Urothelium cell line (cell line): ENCODE data around the gene B9D1.
A peak's percentile ranks its signal among the peaks of the same experiment; 100 is the strongest.

ENCODE experiments used
- DNase-seq: peaks from one replicate; pipeline ENCODE4 v3.0.0; 2011; ENCODE audit warnings: low spot score, mixed read lengths
- FAIRE-seq: peaks from 2 replicates; lab custom pipeline; 2011; peaks lifted over from hg19 to GRCh38; lab: Jason Lieb, UNC

The B9D1 gene, protein sequence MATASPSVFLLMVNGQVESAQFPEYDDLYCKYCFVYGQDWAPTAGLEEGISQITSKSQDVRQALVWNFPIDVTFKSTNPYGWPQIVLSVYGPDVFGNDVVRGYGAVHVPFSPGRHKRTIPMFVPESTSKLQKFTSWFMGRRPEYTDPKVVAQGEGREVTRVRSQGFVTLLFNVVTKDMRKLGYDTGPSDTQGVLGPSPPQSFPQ

DNA sequence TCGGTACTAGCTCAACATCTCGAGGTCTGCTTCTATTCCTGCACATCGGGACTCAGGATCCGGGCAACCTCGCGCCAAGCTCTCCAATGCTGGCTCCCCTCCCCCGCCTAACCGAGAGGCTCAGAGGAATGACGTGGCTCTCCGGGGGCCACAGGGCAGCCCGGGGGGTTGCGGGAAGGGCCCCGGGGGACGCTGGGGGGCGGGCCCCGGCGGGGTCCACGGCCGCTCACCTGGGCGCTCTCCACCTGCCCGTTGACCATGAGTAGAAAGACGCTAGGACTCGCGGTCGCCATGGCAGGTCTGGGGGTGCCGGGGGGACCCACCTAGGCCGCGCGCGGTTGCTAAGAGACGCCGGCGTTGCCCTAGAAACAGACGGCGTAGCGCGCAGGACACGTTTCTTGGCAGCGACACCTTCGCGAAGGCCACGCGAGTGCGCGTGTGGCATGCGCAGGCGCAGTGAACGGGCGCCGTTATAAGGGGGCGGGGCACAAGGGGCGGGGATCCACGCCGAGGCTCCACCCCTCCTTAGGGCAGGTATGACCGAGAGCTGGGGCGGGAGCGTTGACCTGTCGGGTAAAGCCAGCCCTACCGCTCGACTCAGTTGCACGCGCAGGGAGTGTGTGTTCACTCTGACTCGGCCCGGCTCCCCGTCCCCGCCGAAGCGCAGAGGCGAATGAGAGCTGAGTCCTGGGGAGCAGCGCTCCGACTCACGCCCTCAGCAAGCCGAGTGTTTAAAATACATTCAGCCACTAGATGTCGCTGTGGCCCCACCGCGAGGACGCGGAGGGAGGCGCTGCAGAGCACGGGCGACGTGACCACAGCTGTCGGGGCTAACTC is at the start of gene B9D1:
B9D1 (minus strand) TSS at position 447 of the 837 bp plus-strand sequence; CDS start at position 293, 154 bp downstream.
- peak; percentile 97 for DNase-seq

DNA sequence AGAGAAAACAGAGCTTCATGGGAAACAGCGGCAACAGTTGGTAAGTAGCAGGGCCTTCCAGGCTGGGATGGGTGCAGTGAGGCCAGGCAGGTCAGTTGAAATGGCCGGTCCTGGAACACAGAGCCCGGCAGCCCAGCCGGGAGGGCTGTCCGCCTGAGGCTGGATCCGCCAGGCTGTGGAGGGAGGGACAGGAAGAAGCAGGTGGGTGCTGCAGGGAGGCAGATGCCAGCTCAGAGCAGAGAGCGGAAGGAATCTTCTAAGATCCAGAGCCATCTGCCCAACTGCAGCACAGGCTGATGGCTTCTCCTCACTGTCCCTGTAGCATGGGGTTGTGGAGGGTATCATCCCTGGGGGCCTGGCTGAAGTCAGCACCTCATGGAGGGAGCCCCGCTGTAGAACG is 49.1 kb upstream of the B9D1 start:
- FAIRE-seq (no peak), DNase-seq (no peak)

More for the DNA sequence above, at the start of gene B9D1:
- FAIRE-seq: peak; percentile 59

DNA sequence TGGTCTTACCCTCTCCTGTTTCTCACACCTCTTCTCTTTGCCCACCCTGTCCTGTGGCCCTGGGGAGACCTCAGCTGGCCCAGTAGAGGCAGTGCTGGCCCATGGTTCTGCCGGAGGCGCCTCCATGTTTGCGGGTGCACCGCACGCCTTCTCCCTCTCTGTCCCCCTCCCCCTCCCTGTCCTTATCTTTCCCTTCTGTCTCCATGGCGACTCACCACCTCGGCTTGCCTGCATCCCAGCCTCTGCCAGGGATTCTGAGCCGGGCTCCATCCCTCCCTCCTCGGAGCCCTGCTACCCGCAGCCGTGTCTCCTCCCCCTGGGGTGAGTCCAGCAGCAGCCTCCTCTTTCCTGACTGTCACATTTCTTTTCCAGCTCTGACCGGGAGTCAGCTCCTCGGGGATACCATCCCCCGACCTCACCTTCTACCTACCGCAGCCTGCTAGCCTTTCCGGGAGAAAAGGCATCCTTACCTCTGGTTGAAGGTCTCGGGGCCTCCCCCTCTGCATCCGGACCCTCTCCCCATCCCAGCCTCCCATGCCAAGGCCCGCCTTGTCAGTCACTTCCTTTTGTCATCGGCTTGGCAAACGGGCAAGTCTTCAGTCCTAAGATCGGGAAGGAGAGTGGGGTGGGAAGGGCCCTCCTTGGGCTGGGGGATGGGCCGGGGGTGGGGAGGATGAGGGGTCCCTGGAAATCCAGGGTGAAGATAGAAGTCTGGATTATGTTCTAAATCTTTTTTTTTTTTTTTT is 48.5 kb upstream of the B9D1 start, which contains the start of gene RNF112:
RNF112 (plus strand) TSS at position 358 of the 746 bp plus-strand sequence; CDS start at position 535, 177 bp downstream.
- DNase-seq (no peak), FAIRE-seq (no peak)

DNA sequence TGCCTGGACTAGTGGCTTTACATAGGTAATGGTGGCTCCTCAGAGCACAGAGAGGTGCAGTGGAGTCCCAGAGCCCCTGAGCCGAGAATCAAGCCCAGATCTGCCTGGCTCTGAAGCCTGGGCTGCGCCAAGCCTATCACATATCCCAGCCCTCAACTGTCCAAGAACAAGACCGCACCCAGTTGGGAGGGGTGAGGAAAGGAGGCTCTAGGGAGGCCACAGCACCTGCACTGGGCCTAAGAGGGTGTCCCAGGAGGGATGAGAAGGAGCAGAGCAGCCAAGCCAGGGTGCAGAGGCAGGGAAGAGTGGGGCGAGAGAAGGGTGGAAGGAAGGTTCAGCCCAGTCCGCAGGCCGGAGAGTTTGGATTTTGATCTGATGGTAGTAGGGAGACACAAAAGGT is 47.6 kb upstream of the B9D1 start:
- DNase-seq (no peak), FAIRE-seq (no peak)

DNA sequence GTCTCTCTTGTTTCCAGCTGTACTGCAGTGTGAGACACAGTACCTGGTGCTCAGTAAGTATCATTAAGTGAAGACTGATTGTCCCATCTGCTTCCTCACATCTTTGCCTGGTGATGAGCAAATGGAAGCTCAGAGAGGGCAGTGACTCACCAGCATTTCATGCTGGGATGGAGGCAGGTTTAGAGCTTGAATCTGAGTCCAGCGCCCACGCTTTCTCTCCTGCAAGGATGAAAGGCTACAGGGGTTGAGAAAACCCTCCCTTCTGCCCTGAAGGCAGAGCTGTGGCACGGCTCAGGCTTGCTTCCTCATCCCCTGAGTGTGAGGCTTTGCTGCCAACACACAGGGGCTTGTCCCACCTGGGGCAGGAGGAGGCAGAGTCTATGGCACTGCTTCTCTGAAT is 47.0 kb upstream of the B9D1 start:
- FAIRE-seq (no peak), DNase-seq (peak; percentile 25)

DNA sequence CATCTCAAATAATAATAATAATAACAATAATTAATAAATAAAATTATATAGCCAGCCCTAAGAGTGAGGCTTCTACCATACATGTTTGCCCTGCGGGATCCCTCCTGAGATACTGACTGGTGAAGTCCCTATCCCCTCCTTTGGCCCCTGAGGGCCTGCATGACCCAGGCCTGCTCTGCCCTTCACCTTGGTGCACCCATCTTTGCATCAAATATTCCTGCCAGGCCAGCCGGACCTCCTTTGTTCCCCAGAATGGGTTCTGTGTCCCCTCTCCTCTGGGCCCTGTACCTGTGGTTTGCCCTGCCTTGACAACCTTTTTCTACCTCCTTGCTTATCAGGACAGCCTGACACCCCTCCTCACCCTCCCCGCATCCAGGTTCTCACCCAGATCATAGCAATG is 46.5 kb upstream of the B9D1 start:
- no peak for DNase-seq
- no peak for FAIRE-seq

DNA sequence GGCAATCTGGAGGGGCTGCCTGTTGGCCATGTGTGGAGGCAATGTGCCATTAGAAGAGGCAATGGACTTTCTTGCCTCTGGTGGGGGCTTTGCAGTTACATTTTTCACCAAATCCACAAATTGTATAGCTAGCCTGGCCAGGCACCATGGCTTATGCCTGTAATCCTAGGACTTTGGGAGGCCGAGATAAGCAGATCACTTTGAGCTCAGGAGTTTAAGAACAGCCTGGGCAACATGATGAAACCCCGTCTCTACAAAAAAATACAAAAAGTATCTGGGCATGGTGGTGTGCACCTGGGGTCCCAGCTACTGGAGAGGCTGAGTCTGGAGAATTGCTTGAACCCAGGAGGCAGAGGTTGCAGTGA is 45.8 kb upstream of the B9D1 start:
- no peak for FAIRE-seq
- no peak for DNase-seq

DNA sequence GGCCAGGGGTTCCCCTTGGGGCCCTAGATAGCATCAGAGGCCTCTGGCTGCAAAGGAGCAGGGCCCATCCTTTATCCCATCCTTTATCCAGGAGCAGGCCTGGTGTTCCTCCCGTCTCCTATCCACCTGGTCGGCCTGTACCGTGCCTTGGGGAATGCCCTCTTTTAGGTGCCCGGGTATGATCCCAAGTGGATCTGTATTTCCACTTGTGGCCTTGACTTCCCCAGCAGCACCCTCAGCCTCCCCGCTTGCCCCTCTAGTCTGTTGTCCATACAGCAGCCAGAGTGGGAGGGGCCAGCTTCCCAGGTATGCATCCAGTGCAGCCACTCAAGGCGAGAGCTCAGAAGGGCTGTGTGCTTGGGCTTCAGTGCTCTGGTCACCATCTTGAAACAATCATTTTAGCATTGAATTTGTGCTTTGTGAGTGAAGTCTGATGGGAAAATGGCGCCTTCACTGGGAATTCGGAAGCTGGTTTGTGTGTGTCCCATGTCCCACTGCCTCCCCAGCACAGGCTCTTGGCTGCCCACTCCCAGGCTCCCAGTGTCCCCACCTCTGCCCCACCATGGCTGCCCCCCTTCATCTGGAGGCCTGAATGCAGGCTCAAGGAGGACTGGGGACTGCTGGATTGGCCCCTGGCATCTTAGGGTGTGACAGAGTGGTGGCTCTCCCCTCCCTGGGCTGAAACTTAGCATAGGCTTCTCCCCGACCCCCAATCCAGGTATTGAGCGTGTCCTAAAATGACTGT is 45.2 kb upstream of the B9D1 start:
- DNase-seq (no peak), FAIRE-seq (no peak)

DNA sequence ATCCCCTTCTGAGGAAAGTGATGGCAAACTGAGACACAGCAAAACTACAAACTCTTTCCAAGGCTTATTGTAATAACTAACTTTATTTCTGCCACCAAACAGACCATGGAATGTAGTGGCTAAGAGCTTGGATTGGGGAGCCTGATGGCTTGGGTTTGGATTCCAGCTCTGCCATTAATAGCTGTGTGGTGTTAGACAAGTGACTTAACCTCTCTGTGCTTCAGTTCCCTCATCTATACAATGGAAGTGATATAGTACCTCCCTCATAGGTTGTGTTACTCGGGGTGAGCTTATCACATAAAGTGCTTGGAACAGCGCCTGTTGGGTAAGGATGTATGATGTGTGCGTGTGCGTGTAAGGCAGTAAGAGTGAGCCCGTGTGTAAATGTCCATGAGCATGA is 42.6 kb upstream of the B9D1 start:
- no peak for FAIRE-seq

DNA sequence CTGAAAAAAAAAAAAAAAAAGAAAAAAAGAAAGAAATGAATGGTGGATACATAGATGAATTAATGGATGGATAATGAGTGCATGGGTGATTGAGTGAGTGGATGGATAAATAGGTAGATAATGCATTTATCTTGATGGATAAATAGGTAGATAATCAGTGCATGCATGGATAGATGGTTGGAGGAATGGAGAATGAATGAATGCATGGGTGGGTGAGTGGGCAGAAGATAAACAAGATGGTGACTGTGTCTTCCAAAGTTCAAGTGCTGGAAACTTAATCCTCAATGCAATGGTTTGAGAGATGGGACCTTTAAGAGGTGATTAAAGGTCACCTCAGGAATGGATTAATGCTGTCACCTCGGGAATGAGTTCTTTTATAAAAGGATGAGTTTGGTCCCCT is 41.7 kb upstream of the B9D1 start:
- FAIRE-seq (no peak), DNase-seq (no peak)

More for the DNA sequence above, 42.6 kb upstream of the B9D1 start:
- no peak for DNase-seq

DNA sequence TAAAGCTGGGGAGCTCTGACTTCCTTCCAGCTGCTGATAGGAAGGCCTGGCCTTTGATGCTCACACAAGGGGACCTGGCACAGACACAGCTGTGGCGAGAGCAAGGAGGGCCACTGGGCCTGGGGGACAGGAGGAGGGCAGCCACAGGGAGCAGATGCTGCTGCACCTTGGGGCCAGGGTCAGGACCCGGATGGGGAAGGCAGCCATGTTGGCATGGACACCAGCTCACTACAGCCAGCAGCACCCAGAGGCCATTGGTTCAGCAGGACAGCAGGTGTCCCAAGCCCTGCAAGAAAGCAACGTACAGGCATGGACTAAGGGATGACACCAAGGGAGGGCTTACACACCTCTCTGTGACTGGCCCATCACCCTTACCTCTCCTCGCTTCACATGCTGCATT is 40.5 kb upstream of the B9D1 start:
- FAIRE-seq (no peak), DNase-seq (no peak)

DNA sequence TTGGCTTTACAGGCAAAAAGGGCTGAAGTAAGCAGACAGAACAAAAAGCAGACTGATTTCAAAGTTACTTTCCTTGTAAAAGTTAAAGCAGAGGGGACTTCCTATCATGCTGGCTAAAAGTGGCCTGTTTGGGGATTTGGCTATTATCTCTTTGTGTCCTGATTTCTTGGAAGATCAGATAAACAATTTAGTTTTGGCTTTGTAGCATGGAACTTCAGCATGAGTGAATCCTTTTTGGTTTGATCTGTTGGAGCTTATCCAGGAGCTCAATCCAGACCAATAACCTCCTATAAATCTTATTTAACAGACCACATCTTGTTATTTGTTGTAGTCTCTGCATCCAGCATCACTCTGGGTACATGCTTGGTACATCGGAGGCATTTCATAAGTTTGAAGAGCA is 39.6 kb upstream of the B9D1 start:
- DNase-seq (no peak), FAIRE-seq (no peak)

DNA sequence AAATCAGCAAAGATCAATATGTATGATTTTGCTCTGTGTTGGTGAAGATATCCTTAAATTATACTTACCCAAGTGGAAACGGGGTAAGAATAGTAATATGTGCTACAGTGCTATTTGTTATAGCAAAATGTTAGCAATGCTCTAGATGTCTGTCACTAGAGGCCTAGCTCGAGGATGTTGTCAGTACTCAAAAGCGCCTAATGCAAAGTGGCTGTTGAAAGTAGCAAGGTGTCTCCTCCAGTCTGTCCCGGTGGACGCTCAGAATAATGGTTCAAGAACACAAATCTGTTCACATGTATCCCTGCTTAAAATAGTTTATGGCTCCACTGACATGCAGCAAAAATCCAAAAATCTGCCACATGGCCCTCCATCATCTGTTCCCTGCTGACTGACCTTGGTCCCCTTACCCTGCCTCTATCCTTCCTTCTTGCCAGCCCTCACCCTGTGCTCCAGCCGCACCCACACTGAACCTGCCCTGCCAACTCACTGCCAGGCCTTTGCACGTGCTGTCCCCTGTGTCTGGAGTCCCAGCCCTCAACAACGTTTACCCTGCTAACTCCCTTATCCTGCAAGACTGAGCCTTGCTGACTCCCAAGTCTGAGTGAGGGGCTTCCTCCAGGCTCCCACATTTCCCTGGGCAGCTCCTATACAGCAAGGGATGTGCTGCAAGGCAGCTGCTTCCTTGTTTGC is 38.9 kb upstream of the B9D1 start:
- FAIRE-seq (no peak), DNase-seq (no peak)

DNA sequence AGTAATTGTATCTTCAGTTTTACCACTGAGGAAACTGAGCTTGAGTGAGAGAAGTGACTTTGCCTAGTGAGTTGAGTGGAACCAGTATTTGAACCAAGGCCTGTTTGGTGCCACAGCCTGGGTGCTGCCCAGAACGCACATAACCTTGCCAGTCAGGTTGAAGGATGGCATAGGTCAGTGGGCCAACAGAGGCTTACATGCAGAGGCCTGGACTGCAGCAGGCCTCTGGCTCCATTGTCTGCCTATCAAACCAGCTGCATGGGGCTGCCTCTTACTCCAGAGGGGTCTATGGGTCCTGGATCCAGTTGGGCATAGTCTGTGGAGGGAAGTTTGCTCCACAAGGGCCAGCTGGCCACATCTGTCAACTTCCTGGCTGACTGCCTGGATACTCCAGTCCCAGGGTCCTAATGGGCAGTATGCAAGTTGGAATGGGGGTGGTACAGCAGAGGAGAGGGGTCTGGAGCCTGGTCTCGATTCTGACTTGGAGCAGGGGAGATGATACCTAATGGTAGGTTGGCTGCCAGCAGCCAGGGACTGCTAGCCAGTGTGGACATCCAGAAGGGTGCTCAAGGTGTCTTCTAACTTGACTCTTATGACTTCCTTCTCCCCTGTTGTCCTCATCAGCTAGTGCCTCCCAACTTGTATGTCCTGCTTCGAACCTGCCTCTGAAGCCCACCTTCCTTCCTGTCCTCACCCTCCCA is 37.4 kb upstream of the B9D1 start:
- FAIRE-seq (no peak), DNase-seq (no peak)

DNA sequence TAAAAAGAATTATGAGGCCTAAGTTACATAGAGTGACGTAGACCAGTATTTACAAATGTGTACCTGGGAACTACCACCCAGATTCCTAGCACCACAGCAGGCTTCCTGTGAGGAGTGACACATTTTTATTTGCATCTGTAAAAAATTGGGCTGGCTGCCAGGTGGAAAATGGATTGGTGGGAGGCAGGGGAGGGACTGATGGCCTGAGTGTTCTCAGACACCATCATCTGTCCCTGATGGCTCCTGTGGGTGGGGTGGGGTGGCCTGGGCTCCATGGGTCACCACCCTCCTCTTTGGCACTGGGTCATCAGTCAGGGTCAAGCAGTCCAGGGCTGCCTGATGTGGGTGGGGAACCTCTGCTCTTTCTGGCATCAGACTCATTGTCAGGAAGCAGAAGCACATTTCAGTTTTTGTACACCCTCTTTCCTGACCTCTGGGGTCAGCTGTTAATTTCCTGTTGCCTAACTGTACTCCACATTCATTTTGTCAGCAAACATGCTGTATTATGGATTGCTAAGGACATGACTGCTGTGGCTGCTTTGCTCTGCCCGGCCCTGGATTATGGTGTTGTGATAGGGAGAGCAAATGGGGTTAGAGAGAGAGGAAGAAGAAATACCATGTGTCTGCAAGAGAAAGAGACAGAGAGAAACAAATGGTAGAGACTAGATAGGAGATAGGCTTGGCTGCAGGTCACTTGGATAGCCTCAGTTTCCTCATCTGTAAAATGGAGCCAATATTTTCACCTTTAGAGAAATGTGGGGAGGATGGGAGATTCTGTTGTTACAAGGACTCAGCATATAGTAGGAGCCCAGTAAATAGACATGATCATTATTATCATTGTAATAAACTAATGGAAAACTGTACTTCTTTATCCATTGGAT is 36.0 kb upstream of the B9D1 start:
- no peak for FAIRE-seq
- DNase-seq: no peak

DNA sequence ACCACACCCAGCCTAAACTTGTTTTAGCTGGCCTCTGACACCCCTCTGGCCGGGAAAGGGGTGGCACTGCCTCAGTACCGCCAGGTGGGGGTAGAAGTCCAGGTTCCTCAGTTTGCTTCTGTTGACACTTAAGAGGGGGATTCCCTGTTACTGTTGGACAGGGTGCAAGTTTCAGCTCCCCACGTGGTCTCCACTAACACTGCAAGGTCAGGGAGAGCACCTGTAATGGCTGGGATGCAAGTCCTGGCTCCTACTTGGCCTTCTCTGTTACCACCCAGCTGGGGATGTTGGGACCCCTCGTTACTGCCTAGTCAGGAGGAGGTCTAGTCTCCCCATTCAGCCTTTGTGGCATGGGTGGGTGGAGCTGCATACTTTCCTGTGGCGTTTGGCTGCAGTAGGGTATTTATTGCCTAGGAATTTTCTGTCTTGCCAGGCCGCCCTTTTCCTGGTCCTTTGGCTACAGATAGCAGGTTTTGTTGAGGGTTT is 35.1 kb upstream of the B9D1 start:
- no peak for DNase-seq
- no peak for FAIRE-seq

DNA sequence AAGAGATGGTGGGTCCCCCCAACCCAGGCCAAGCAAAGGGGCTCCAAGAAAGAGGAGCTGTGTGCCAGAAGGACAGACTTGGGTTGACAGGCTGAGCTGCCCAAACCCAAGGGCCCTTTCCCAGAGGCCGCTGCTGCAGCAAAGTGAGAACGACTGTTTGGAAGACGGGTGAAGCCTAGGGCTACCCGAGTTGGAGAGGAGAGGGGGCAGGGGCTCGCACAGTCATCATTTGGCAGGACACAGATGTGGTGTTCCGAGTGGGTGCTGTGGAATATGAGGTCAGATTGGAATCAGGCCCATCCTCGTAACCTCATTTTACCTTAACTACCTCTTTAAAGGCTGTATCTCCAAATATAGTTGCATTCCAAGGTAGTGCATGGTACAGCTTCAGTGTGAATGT is 29.8 kb upstream of the B9D1 start:
- FAIRE-seq (no peak), DNase-seq (no peak)

DNA sequence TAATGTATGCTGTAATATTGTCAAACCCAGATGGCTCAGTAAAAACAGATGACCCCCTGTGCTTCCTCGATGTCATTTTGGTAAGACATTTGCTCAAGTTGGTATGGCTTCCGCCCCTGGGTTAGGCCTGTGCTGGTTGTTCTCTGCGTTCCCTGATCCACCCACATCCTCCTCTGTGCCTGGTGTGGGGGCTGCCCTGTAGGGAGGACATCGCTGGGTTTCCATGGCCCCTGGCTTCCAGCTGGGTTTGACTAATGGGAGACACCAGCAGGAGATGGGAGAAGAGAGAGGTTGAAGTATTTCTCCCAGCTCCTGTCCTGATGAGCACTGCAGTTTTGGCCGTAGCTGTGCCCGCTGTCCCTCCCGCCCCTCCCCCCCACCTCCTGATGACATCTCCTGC is 28.9 kb upstream of the B9D1 start:
- FAIRE-seq (no peak), DNase-seq (no peak)

DNA sequence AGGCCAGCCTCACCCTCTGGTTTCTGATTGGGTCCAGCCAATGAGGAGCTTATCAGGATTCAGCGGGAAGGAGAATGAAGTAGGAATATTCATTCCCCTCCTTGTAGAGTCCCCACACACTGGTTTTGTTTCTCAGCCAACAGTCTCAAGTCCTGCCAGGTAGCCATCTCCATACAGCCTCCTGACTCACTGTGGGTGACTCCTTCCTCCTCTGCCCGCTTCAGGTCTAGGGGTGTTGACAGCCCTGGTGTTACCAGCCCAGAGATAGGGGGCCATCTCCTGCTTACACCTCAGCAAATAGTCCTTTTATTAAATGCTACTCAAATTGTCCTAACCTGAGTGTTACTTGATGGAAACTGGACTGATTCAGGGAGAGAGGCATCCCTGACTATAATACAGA is 28.4 kb upstream of the B9D1 start:
- no peak for FAIRE-seq
- no peak for DNase-seq
